Measurements from ENCODE around the gene PITX1.
"Not testable (repeated sequence)": the region's sequence is repeated elsewhere in the genome, so short reads cannot be mapped to it uniquely, and the experiment has no call there.

Gene PITX1

GRCh38 chr5:134992148-134992547 is 41.9 kb downstream of the PITX1 start:
- no peak overlapping the region for H3K27ac ChIP-seq
- no peak for TF ChIP-seq ZFX (IDR thresholded peaks at IDR 0.05; ENCODE audit: borderline replicate concordance)
- TF ChIP-seq, protein P1, sequence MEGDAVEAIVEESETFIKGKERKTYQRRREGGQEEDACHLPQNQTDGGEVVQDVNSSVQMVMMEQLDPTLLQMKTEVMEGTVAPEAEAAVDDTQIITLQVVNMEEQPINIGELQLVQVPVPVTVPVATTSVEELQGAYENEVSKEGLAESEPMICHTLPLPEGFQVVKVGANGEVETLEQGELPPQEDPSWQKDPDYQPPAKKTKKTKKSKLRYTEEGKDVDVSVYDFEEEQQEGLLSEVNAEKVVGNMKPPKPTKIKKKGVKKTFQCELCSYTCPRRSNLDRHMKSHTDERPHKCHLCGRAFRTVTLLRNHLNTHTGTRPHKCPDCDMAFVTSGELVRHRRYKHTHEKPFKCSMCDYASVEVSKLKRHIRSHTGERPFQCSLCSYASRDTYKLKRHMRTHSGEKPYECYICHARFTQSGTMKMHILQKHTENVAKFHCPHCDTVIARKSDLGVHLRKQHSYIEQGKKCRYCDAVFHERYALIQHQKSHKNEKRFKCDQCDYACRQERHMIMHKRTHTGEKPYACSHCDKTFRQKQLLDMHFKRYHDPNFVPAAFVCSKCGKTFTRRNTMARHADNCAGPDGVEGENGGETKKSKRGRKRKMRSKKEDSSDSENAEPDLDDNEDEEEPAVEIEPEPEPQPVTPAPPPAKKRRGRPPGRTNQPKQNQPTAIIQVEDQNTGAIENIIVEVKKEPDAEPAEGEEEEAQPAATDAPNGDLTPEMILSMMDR (IDR thresholded peaks at IDR 0.05): no peak

- not testable (repeated sequence) for H3K27ac ChIP-seq
These were observed 43.8 kb downstream of the PITX1 start for GRCh38 chr5:134990183-134990582.

- H3K27ac ChIP-seq: no peak overlapping the region
- no peak for TF ChIP-seq ZFX (IDR thresholded peaks at IDR 0.05; ENCODE audit: borderline replicate concordance)
- TF ChIP-seq, protein P1 (IDR thresholded peaks at IDR 0.05): no peak
These were observed 44.7 kb downstream of the PITX1 start for GRCh38 chr5:134989266-134989830.

GRCh38 chr5:134982230-134982629 is 51.8 kb downstream of the PITX1 start:
- no peak overlapping the region for H3K27ac ChIP-seq
- no peak for TF ChIP-seq ZFX (IDR thresholded peaks at IDR 0.05; ENCODE audit: borderline replicate concordance)
- TF ChIP-seq, protein P1 (IDR thresholded peaks at IDR 0.05): no peak

GRCh38 chr5:134979416-134979815 is 54.6 kb downstream of the PITX1 start:
- no peak for TF ChIP-seq ZFX (IDR thresholded peaks at IDR 0.05; ENCODE audit: borderline replicate concordance)
- TF ChIP-seq, protein P1 (IDR thresholded peaks at IDR 0.05): no peak
- H3K27ac ChIP-seq: no peak overlapping the region
